LNCAP (cell line): ENCODE measurements around the gene VAMP5.

Experiments
- TF ChIP-seq, protein P1 (sequence below): fragments of 450-650 bp; IDR thresholded peaks from 2 replicates; pipeline ENCODE4 v1.5.1; 2017; ENCODE audit warnings: mild to moderate bottlenecking

Gene VAMP5

DNA sequence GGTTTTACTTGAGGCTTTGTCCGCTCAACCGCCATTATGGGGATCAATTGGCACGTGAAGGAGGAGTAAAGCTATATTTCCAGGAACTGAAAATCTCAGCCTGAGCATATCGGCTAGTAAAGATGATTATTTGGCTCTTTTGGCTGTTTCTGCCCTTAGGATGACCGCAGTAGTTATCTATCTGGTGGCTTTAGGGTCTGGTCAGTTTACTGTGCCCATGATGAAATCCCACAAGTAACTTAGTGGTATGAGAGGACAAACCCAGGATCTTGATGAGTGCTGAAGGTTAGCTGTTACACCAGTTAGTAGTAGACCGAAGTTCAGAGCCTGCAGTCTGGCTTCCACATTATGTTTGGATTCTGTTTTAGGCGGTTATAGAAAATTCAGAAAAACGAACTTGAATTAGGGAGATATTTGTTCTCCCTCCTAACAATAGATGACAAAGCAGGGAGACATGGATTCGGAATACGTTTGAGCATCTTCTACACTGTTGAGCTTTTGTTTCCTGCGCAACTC lies 44.0 kb upstream of the VAMP5 start:
- TF ChIP-seq, protein P1, sequence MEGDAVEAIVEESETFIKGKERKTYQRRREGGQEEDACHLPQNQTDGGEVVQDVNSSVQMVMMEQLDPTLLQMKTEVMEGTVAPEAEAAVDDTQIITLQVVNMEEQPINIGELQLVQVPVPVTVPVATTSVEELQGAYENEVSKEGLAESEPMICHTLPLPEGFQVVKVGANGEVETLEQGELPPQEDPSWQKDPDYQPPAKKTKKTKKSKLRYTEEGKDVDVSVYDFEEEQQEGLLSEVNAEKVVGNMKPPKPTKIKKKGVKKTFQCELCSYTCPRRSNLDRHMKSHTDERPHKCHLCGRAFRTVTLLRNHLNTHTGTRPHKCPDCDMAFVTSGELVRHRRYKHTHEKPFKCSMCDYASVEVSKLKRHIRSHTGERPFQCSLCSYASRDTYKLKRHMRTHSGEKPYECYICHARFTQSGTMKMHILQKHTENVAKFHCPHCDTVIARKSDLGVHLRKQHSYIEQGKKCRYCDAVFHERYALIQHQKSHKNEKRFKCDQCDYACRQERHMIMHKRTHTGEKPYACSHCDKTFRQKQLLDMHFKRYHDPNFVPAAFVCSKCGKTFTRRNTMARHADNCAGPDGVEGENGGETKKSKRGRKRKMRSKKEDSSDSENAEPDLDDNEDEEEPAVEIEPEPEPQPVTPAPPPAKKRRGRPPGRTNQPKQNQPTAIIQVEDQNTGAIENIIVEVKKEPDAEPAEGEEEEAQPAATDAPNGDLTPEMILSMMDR = no peak

DNA sequence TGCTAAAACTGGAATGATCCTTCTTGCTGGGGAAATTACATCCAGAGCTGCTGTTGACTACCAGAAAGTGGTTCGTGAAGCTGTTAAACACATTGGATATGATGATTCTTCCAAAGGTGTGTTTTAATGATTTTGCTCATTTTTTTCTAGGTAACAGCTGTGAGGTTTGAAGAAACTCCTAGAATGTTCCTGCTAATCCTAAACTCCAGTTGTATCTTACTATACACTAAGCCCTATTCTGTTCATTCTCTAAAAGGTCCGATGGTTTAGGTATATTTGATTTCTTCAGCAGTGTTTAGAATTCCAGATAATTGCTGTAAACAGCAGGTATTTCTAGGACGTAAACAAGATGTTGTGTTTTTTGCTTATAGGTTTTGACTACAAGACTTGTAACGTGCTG lies 43.0 kb upstream of the VAMP5 start:
- TF ChIP-seq, protein P1 = no peak

DNA sequence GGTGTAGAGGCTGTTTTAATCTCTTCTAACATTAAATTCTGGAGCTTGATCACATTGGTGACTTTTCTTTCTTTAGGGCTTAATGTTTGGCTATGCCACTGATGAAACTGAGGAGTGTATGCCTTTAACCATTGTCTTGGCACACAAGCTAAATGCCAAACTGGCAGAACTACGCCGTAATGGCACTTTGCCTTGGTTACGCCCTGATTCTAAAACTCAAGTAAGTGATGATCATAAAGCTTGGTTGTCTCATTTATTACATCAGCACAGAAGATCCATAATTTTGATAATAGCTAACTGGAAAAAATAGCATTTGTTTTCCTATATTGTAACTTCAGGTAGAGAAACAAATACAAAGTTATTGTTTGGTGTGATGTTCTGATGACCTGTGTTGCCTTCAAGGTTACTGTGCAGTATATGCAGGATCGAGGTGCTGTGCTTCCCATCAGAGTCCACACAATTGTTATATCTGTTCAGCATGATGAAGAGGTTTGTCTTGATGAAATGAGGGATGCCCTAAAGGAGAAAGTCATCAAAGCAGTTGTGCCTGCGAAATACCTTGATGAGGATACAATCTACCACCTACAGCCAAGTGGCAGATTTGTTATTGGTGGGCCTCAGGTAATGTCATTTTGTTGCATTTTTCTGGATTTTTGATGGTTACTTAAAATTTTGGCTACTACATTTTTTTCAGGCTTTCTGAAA lies 42.3 kb upstream of the VAMP5 start:
- TF ChIP-seq, protein P1 = no peak

DNA sequence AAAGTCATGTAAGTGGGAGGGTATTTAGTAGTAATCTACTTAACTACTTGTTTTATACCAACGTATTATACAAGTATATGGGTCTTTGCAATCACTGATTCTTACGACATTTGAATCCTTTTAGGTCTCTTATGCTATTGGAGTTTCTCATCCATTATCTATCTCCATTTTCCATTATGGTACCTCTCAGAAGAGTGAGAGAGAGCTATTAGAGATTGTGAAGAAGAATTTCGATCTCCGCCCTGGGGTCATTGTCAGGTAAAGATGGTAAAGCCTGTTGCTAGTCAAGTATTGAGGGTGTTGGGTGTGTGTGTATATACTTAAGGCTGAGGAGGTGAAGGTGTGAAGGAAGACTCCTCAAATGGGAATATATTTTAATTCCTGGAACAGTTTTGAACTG lies 41.5 kb upstream of the VAMP5 start:
- TF ChIP-seq, protein P1 = no peak

DNA sequence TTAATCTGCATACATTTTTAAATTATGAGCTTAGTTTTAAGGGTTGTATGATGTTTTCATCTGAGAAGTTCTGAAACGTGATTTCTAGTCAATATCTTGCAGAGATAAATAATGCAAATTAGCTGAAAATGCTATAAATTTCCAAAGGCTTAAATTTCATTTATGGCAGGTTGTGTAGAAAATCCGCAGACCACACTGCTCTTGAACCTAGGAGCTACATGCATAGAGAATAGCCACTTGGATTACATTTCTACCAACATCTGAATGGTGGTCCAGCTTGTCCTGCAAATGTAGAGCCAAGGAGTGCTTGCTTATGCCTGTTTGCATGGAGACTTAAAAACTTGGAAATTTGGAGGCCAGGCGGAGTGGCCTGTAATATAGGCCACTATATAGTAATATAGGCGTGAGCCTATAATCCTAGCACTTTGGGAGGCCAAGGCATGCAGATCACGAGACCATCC lies 38.4 kb upstream of the VAMP5 start:
- TF ChIP-seq, protein P1 = no peak

DNA sequence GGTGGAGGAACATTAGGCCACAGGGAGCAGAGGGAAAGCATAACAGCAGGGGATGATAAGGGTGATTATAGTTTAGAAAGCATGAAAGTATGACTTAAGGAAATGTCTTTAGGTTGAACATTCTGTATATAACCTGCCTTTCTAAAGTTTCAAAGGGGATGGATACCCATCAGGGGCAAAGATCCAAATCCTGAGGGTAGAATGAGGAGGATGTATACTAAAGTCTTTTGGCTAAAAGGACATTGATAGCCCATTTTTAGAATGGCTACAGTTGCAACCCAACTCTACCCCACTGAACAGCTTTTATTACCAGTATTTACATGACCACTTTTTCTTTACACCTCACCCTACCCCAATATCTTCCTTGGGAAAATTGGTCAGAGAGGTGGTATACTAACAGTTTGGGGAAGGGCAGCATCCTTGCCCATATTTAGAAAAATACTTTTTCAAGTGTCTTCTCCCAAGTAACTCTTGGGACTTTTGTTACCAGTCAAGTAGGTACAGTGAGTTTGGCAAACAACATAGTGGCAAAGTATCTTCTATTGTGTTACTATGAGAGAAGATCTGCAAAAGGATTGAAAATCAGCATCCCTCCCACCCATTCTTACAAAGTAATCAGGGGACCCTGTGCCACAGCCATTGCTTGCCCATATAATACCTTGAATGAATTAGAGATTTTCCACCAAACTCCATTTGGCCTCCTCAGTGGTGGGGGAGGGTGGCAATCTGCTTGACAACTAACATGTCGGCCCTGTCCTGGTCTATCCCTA lies 37.0 kb upstream of the VAMP5 start:
- TF ChIP-seq, protein P1 = no peak

DNA sequence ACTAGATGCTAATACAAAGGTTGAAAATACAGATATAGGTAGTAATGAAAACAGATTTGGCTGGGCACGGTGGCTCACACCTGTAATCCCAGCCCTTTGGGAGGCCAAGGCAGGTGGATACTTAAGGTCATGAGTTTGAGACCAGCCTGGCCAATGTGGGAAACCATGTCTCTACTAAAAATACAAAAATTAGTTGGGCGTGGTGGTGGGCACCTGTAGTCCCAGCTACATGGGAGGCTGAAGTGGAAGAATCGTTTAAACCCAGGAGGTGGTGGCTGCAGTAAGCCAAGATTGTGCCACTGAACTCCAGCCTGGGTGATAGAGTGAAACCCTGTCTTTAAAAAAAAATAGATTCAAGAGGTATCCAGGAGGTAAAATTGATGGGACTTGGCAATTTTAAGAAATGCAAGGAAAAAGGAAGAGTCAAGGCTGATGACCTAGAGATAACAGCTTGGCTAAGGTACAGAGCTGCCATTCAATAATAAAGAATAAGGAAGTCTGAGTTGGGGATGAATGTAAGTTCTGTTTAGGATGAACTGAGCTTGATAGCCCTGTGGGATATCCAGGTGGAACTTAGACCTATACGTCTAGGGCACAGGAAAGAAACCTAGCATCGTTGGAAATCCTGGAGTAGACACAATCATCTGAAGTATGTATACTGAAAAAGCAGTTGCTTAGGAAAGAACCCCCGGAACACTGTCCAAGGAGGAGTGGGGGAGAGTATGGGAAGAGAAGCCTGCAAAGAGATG lies 36.2 kb upstream of the VAMP5 start:
- TF ChIP-seq, protein P1 = no peak
